ENCODE measurements around the gene SIT1.
"Not testable (repeated sequence)": the region's sequence is repeated elsewhere in the genome, so short reads cannot be mapped to it uniquely, and the experiment has no call there.

The SIT1 gene

DNA sequence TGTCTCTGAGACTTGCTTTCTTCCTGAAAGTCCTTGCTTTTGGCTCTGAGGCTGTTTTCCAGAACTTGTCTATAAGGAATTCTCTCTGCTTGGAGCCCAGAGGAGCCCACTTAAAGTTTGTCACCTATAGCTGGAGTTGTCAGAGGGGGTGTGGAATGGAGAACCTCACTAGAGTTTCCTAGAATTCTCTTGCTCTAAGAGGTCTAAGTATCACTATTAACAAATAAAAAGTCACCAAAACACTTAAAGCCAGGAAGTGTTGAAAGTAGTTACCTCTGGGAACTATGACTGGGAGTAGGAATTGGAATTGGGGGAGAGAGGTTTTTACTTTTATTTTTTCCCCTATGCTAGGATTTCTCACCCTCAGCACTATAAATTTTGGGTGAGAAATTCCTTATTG lies 15.0 kb downstream of the SIT1 start:
- DNase-seq = no peak

DNA sequence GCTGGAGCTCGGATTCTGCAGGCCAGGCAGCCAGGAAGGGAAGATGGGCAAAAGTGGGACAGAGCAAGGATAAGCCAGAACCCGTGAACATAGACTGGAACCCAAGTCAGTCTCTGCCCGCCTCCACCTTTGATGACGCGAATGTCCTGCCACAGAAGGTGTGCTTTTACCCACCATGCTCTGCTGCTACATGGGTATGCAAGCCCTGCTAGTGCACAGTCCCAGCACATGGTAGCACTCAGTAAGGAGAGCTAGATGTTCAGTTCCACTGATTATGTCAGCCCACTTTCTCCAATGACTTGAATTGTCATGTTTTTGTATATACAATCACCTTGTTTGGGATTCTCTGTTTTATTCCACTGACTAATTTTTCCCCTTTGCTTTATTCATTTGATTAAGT lies 21.1 kb downstream of the SIT1 start:
- DNase-seq = no peak

- DNase-seq = no peak
These were observed 22.2 kb downstream of the SIT1 start for GRCh38 chr9:35628389-35628991.

DNA sequence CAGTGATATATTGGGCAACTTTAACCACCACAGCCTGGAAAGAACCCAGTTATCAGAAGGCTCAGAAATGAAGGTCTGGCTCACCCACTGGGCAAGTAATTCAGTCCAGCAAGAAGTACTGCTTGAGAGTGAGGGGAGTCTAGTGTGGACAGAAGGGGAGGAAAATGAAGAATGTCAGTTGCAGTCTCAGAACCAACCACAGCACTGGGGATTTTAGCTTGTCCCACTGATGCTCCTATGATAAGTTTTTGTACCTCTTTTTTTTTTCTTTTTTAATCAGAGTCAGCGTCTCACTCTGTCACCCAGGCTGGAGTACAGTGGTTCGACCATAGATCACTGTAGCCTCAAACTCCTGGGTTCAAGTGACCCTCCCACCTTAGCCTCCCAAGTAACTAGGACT lies 23.2 kb downstream of the SIT1 start:
- no peak for DNase-seq

DNA sequence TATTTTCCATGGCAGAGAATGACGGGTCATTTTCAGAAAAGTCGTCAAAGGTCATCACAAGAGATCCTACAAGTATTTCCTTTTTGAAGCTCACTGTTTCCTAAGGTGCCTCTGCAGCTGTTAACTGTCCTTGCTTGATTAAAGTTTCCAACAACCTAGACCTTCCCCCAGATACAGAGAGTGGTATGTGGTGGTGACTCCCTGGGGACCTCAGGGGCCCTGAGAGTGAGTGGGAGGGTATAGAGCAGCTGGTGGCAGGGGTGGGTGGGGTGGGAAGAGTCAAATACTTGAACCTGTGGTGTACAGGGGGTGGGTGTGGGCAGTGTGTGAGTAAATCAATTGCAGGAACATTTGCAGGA lies 31.0 kb downstream of the SIT1 start:
- DNase-seq = no peak

GRCh38 chr9:35618854-35619799 lies 31.6 kb downstream of the SIT1 start:
- no peak for DNase-seq

DNA sequence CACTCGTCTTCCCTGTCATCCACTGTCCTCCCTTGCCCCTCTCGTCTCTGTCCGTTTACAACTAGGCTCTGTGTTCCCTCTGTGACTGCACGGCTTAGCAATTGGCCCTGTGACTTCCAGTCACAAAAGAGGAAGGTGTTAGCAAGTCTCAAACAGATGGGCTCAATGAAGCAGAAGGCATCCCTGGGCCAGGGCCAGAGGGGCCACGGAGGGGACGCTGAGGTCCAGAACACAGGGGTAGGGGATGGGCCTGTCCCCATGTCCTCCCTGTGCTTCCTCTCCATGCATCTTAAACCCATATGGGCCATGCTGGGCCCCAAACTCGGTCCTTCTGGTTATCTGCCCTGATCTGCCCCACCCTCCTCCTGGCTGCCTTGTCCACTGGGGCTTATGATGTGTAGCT lies 32.4 kb downstream of the SIT1 start, which contains the start of gene CD72:
Gene CD72, minus strand, starts transcription at position 89 of the 403 bp plus-strand sequence. CDS start 110 bp downstream, outside the sequence.
- no peak for DNase-seq

- no peak for DNase-seq
These were observed 33.2 kb downstream of the SIT1 start for GRCh38 chr9:35617548-35617947.

DNA sequence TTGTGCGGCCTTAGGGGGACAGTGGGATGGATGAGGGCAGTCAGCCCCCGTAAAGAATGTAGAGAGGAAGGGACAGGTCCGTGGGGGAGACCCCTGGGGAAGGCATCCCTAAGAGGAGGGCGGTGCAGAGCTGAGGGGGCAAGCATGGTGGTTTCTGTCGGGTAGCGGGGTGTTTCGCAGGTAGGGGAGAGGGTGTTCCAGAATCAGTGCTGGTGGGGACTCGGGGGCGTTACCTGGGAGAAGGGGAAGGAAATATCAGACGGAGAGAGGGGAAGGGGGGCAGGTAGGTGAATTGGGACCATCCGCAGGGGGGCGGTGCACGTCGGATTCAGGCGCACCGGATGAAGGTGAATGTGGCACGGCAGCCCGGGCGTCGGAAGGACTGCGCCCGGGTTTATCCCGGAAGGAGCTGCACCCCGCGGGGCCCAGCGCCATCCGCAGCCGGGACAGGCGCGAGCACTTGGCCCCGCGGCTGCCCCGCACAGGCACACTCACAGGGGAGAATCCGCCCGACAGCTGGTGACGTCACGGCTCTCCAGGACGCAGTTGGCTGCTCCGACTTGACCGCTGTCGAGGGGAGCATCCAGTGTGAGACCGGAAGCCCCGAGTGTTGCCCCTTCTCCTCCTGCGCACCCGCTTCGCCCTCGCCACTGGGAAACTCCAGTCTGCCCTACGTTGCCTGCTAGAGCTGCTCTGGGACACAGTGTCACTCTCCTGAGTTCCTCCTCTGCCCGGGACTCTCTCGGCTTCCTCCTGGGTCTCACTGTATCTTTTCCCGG lies 33.9 kb downstream of the SIT1 start:
- peak; percentile 35 for DNase-seq

DNA sequence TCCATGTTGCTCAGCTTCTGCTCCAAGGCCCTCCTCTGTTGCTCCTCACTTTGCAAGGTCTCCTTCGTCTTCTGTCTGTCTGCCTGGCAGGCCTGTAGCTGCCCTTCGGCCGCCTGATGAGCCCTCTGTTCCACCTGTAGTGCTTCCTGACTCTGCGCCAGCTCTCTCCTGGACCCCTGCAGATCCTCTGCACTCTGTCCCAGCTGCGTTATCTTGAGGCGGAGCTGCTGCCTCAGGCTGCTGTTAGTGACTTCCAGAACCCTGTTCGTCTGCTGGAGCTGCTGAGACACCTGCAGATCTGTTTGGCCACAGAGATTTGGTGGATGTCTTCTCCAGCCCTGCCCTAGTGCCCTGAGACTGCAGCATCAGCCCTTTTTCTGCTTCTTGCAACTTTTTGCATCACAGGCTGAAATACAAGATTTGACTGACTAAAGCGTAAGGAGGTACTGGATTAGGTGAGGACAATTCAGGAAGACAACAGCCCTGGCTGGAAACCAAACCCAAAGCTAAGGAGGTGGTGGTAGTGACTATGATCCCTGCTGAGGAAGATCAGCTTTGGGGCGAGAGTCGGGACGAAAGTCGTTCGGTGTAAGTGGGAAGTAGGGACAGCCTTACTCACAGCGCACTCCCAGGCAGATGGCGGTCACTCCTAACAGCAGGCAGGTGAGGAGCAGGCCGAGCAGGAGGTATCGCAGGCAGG lies 34.6 kb downstream of the SIT1 start:
- no peak for DNase-seq

GRCh38 chr9:35612843-35613242 lies 37.9 kb downstream of the SIT1 start:
- DNase-seq = no peak

GRCh38 chr9:35612066-35612465 lies 38.7 kb downstream of the SIT1 start:
- DNase-seq = not testable (repeated sequence)

GRCh38 chr9:35611230-35611797 lies 39.4 kb downstream of the SIT1 start:
- peak; percentile 8 for DNase-seq

DNA sequence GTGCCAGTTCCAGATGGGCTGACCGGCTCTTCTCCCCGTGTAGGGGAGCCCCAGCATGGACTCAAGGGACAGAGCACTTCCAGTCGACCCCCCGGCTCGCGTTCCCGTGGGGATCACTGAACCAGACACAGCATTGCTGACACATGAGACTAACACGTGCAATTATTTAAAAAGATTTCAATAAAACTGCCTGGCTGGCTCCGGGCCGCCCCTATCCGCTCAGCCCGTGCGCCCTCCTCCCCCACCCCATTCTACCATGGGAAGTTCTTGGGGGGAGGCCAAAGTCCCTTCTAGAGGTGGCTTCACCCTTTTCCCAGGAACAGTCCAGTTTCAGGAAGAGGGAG lies 40.9 kb downstream of the SIT1 start:
- no peak for DNase-seq

DNA sequence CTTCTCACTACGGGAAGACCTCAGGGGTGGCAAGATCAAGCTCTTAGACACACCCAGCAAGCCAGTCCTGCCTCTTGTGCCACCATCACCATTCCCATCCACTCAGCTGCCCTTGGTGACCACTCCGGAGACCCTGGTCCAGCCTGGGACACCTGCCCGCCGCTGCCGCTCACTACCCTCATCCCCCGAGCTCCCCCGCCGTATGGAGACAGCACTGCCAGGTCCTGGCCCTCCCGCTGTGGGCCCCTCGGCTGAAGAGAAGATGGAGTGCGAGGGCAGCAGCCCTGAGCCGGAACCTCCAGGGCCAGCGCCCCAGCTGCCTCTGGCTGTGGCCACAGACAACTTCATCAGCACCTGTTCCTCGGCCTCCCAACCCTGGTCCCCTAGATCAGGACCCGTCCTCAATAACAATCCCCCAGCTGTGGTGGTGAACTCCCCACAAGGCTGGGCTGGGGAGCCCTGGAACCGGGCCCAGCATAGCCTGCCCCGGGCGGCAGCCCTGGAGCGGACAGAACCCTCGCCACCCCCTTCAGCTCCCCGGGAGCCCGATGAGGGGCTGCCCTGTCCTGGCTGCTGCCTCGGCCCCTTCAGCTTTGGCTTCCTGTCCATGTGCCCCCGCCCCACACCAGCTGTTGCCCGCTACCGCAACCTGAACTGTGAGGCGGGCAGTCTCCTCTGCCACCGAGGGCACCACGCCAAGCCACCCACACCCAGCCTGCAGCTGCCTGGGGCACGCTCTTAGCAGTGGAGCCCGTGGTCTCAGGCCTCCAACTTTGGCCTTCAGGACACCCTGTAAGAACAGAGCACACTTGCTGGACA lies 41.5 kb downstream of the SIT1 start:
- no peak for DNase-seq

- DNase-seq = no peak
These were observed 42.5 kb downstream of the SIT1 start for GRCh38 chr9:35608221-35608620.

DNA sequence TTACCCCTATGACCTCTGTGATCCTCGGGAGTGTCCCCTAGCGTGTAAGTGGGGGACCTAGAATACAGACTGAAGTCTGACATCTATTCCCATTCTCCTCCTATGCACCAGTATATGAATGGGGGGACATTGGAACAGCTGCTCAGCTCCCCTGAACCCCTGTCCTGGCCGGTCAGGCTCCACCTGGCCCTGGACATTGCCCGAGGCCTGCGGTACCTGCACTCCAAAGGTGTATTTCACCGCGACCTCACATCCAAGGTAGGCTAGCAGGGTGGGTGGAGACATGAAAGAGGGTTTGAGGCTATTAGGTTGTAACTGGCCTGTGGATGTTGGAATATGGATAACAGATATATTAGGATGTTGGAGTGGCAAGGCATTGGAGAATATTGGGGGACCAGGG lies 44.0 kb downstream of the SIT1 start:
- no peak for DNase-seq

DNA sequence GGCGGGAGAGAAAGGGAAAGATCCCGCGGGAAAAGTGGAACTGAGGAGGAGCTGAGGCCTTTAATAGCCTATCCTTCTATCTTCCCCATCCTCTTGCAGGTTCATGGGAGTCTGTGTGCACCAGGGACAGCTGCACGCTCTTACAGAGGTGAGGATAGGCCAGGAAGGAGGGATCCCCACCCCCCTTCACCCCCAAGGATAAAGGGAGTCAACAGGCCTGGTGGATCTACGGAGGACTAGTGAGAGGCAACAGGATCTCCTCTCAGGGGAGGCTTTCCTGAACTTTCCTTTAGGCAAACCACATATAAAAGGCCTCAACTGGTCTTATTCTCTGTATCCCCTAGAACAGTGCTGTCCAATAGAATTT lies 44.6 kb downstream of the SIT1 start:
- DNase-seq = peak; percentile 17

GRCh38 chr9:35605351-35606137 lies 45.2 kb downstream of the SIT1 start:
- no peak for DNase-seq

- DNase-seq = peak; percentile 65
These were observed 46.0 kb downstream of the SIT1 start, which contains the start of gene TESK1 for GRCh38 chr9:35604578-35605350. TSS of gene TESK1 (plus strand) at chr9:35605262. CDS start at chr9:35605620, 358 bp downstream.

Measured in NCI-H510A treated with DMSO at 0.1 percent for 48 hours (cell line).